ENCODE measurements around the gene SCRN3.
"Not testable (repeated sequence)": the region's sequence is repeated elsewhere in the genome, so short reads cannot be mapped to it uniquely, and the experiment has no call there.

SCRN3 gene, protein sequence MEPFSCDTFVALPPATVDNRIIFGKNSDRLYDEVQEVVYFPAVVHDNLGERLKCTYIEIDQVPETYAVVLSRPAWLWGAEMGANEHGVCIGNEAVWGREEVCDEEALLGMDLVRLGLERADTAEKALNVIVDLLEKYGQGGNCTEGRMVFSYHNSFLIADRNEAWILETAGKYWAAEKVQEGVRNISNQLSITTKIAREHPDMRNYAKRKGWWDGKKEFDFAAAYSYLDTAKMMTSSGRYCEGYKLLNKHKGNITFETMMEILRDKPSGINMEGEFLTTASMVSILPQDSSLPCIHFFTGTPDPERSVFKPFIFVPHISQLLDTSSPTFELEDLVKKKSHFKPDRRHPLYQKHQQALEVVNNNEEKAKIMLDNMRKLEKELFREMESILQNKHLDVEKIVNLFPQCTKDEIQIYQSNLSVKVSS

DNA sequence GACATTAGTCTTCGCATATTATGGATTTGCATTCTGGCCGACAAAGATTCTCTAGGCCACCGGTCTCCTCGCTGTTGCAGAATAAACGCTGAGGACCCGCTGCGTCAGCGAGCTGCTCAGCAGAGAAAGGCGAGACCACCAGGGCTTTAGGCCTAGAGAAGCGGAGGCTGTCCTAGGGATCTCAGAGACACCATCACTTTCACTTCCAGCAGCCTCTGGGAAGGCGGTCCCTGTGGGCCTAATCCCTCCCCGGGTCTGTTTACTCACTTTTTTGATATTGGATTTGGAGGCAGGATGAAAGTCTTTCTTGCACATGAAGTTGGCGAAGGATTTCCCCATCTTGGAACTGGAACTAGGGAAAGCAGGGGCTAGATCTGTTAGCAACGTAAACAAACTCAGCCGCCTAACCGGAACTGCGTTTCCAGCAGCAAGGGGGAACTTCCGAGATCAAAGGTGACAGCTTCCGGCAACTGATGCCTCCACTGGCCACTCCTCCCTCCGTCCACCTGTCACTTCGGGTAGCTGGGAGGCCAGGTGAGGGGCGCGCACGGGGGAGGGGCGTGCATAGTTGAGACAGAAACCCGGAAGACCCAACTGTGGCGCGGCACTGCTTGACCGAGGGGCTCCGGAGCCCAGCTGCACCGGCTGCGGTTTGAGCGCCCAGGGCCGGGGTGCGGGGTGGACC lies at the start of gene SCRN3:
Gene SCRN3, plus strand, starts transcription at position 447 of the 685 bp plus-strand sequence. CDS start 2,554 bp downstream, outside the sequence.
- DNase-seq (ENCODE audit: low read depth in 2 of 2), result peak; percentile 56 to 59

DNA sequence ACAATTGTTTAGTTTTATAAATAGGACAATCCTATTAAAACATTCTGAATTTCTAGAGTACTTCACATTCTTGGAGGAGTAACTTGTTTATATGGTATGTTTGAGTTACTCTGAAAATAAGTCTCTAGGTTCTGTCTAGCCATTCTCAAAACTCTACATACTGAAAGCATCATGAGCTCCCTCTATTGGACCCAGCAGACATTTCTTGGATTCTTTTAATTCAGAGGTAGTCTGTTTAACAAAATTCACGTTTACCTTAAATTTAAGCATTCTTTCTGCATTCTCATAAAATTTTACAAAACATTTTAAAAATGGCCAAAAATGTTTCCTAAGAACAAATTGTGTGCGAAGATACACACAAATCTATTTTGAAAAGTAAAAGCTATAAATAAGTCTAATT lies 45.5 kb upstream of the SCRN3 start:
- DNase-seq (ENCODE audit: low read depth in 2 of 2), result no peak

DNA sequence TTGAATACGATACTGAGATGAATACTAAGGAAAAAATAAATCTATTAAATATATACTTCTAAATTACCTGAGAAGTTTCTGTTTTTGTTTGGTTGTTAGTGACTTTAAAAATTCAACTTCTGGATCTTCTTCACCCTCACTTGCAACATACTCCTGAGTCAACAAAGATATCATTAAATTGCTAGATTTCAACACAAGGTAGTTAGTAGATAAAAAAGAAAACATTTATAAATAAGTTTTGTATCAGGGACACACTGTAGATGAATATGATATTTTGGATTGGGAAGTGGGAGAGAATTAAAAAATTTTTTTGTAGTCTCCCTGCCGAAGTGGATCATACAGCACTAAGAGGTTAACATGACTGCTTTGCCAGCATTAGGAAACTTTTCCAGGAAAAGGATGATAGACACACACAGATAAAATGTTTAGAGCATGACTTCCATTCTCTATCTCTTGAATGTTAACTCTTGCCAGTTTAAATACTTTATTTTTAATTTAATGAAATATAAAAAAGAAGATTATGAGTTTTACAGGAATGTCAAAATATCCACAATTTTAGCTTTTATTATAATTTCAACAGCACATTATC lies 44.8 kb upstream of the SCRN3 start:
- no peak for DNase-seq (ENCODE audit: low read depth in 2 of 2)

DNA sequence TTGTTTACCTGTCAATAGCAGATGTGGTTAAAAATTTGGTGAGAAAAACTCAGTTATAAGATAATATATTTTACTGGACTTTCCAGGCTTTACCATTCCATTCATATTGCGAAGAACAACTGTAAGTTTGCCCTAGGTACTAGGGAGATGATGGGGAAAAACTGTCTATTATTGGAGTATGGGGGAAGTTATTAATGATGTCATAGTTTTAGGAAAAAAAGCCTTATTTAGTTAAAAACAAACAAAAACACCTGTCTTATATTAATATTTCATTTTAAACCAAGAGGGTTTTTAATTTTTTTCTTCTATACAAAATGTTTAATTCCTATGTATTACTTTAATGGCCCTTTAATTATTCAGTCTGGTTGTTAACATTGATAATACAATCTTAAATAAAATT lies 42.5 kb upstream of the SCRN3 start:
- no peak for DNase-seq (ENCODE audit: low read depth in 2 of 2)

DNA sequence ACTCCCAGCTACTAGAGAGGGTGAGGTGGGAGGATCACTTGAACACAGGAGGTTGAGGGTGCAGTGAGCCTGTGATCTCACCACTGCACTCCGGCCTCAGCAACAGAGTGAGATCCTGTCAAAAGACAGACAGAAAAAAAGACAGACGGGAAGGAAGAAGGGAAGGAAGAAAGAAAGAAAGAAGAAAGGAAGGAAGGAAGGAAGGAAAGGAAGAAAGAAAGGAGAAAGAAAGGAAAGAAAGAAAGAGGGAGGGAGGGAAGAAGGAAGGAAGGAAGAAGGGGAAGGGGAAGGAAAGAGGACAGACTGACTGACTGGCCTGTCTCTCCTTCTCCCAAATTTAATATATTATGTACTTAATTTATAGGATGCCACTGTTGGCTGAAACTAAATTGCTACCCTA lies 39.2 kb upstream of the SCRN3 start:
- DNase-seq (ENCODE audit: low read depth in 2 of 2), result no peak

DNA sequence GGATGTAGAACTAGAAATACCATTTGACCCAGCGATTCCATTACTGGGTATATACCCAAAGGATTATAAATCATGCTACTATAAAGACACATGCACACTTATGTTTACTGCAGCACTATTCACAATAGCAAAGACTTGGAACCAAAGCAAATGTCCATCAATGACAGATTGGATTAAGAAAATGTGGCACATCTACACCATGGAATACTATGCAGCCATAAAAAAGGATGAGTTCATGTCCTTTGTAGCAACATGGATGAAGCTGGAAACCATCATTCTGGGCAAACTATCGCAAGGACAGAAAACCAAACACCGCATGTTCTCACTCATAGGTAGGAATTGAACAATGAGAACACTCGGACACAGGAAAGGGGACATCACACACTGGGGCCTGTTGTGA lies 35.9 kb upstream of the SCRN3 start:
- DNase-seq (ENCODE audit: low read depth in 2 of 2), result not testable (repeated sequence)

DNA sequence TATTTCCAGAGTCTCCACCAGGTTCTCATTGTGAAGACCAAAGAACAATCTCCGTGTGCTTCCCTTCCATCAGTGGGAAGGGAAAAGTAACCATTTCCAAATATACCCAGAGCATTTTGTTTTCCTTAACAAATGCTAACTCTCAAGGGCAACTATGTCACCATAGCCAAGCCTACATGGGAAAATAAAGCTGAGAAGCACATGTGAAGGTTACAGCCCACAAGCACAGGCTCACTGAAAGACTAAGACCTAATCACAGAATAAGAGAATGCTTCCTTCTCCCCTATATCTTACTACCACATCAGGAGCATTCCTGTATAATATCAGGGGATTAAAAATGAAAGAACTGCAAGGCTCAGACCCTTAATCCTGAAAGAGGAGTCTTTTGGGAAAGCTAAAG lies 32.6 kb upstream of the SCRN3 start:
- DNase-seq (ENCODE audit: low read depth in 2 of 2), result no peak

DNA sequence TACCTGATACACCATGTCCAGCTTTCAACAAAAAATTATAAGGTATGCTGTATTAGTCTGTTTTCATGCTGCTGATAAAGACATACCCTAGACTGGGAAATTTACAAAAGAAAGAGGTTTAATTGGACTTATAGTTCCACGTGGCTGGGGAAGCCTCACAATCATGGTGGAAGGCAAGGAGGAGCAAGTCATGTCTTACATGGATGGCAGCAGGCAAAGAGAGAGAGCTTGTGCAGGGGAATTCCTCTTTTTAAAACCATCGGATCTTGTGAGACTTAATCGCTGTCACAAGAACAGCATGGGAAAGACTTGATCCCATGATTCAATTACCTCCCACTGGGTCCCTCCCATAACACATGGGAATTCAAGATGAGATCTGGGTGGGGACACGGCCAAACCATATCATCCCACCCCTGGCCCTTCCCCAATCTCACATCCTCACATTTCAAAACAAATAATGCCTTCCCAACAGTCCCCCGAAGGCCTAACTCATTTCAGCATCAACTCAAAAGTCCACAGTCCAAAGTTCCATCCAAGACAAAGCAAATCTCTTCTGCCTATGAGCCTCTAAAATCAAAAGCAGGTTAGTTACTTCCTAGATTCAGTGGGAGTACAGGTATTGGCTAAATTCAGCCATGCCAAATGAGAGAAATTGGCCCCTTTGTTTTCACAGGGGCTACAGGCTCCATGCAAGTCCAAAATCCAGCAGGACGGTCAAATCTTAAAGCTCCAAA lies 31.9 kb upstream of the SCRN3 start:
- DNase-seq (ENCODE audit: low read depth in 2 of 2), result not testable (repeated sequence)

DNA sequence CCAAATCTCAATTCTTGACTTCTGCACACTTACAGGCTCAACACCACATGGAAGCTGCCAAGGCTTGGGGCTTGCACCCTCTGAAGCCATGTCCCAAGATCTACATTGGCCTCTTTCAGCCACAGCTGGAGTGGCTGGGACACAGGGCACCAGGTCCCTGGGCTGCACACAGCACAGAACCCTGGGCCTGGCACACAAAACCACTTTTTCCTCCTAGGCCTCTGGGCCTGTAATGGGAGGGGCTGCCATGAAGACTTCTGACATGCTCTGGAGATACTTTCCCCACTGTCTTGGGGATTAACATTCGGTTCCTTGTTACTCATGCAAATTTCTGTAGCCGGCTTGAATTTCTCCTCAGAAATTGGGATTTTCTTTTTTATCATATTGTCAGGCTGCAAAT lies 30.9 kb upstream of the SCRN3 start:
- DNase-seq (ENCODE audit: low read depth in 2 of 2), result no peak

DNA sequence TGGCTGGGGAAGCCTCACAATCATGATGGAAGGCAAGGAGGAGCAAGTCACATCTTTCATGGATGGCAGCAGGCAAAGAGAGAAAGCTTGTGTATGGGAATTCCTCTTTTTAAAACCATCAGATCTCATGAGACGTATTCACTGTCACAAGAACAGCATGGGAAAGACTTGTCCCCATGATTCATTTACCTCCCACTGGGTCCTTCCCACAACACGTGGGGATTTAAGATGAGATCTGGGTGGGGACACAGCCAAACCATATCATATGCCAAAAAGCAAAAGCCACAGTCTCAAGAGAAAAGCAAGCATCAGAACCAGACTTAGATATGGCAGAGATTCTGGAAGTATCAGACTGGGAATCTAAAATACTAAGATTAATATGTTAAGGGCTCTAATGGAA lies 30.0 kb upstream of the SCRN3 start:
- no peak for DNase-seq (ENCODE audit: low read depth in 2 of 2)

DNA sequence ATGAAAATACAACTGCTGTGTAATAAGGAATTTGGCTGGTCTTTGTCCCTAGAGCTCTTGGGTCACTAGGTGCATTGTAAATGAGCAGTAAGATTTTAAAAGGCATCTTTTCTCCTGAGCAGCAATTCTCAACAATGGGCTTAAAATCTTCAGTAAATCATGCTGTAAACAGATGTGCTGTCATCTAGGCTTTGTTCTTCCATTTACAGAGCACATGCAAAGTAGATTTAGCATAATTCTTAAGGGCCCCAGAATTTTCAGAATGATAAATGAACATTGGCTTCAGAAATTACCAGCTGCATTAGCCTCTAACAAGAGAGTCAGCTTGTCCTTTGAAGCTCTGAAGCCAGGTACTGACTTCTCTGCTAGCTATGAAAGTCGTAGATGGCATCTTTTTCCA lies 26.8 kb upstream of the SCRN3 start:
- no peak for DNase-seq (ENCODE audit: low read depth in 2 of 2)

DNA sequence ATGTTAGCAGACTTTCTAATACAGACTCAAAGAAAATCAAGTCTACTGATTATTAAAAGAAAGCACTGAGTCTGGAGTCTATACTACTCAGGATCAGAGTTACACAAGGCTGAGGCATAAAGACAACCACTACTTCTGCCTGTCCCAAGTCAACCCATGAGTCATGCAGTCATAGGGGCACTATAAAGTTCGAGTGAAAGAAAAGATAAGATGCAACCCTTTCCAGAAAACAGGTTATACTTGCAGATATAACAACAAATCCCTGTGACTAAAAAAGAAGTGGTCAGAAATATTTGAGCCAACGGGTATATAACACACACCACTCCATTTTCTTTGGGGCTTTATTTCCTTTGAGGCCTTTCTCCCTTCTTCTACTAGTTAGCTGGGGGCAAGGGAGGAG lies 18.6 kb upstream of the SCRN3 start:
- DNase-seq (ENCODE audit: low read depth in 2 of 2), result no peak

DNA sequence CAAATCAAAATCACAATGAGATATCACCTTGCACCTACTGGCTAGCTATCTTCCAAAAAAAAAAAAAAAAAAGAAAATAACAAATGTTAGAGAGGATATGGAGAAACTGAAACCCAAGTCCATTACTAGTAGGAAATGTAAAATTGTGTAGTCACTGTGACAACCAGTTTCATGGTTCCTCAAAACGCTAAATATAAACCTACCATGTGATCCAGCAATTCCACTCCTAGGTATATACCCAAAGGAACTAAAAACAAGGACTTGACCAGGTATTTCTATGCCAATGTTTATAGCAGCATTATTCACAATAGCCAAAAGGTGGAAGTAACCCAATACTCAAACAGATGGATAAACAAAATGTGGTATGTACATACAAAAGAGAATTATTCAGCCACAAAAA lies 11.7 kb upstream of the SCRN3 start:
- no peak for DNase-seq (ENCODE audit: low read depth in 2 of 2)

DNA sequence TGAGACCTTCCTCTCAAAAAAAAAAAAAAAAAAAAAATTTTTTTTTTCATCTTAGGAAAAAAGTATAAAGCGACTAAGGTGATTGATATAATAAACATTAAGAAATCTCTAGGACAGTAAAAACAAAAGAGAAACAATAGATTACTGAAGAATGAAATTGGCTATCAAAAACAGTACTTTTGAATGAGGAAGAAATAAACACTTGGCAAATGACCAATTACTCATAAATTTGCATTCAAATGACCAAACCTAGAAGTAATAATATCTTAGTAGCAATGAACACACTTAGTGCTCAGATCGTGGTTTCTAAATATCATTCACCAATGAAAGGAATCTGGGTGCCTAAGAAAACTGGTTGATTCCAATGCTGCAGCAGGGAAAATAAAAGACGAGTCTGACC lies 10.3 kb upstream of the SCRN3 start:
- DNase-seq (ENCODE audit: low read depth in 2 of 2), result no peak

DNA sequence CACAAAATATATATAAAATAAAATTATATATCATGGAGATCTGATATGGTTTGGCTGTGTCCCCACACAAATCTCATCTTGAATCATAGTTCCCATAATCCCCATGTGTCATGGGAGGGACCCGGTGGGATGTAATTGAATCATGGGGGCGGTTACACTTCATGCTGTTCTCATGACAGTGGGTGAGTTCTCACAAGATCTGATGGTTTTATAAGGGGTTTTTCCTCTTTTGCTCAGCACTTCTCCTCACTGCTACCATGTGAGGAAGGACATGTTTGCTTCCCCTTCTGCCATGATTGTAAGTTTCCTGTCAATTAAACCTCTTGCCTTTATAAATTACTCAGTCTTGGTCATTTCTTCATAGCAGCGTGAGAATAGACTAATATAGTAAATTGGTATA lies 6.8 kb upstream of the SCRN3 start:
- DNase-seq (ENCODE audit: low read depth in 2 of 2), result not testable (repeated sequence)

DNA sequence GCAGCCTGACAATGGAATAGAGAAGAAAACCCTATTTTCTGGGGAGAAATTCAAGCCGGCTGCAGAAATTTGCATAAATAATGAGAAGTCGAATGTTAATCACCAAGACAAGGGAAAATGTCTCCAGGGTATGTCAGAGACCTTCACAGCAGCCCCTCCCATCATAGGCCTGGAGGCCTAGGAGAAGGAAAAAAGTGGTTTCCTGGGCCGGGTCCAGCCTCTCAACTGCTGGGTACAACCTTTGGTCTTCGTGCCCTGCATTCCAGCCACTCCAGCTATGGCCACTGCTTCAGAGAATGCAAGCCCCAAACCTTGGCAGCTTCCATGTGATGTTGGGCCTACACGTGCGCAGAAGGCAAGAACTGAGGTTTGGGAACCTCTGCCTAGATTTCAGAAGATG lies 6.0 kb upstream of the SCRN3 start:
- DNase-seq (ENCODE audit: low read depth in 2 of 2), result no peak

DNA sequence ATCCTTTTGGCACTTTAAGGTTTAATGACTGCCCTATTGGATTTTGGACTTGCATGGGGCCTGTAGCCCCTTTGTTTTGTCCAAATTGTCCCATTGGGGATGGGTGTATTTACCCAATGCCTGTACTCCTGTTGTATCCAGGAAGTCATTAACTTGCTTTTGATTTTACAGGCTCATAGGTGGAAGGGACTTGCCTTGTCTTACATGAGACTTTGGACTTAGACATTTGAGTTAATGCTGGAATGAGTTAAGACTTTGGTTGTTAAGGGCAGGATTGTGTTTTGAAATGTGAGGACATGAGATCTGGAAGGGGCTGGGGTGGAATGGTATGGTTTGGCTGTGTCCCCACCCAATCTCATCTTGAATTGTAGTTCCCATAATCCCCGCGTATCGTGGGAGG lies 5.2 kb upstream of the SCRN3 start:
- not testable (repeated sequence) for DNase-seq (ENCODE audit: low read depth in 2 of 2)

DNA sequence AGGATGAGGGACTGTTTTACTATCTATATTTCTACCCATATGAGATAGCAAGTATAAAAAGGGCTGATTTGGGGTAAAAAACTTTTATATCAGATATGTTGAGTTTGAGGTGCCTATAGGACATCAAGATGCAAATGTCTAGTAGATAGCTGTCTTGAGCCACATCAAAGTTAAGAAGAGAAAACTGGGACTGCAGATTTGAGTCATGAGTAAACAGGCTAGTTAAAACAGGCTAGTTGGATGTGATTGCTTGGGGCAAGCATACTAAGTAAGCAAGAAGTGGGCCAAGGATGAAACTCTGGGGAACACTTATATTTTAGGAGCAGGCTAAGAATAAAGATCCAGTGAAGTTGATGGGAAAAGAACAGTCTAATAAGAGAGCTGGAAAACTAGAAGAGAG lies 2.8 kb upstream of the SCRN3 start:
- DNase-seq (ENCODE audit: low read depth in 2 of 2), result no peak

DNA sequence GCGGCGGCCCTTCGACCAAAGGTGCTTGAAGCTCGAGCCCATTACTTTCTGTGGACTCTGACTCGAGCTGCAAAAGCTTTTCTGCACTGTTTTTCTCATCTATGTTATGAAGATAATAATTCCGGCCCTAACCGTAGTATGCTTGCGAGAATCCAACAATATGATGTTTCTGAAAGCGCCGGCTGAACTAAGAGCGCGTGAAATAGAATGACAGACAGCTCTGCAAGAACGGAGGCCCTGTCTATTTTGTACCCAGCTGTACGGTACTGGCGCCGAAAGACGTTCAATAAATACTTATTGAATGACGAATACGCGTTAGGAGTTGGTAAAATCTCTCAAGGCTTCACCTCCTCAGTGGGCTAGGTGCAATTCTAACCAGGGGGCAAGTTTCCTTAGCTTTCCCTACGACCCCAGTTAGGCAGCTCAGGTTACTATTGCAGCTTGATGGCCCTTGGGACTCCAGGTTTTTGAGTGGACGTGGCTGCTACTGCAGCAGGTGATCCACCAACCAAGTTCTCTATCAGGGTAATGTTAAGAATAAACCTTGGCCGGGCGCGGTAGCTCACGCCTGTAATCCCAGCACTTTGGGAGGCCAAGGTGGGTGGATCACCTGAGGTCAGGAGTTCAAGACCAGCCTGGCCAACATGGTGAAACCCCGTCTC lies 570 bp downstream of the SCRN3 start:
- DNase-seq (ENCODE audit: low read depth in 2 of 2), result no peak

DNA sequence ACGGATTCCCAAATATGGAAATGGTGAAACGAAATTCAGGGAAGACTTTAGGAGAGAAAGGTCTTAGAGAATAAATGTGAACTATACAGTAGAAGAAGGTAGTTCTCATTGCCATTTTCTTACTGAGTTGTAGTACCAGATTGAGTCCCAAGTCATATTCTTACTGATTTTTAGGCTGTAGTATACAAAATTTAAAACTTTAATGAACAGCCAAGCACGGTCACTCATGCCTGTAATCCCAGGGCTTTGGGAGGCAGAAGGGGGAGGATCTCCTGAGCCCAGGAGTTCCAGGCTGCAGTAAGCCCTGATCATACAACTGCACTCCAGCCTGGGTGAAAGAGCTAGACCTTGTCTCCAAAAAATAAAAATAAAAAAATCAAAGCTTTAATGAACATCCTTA lies 2.2 kb downstream of the SCRN3 start:
- DNase-seq (ENCODE audit: low read depth in 2 of 2), result no peak

DNA sequence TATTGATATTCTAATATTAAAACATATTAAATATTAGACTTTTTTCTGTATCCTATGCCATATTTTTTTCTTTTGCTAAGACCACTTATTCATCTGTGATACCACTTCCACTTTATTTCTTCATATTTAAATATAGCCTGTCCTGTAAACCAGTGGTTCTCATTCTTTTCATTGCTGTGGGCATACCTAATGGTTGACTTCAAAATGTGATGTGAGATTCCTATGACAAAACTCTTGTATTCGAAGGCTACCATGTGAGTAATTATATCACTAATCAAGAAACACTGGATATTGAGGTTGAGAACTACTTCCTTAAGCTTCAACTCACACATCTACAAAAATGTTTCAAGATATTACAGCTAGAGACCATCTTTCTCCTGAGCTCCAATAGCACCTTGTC lies 3.6 kb downstream of the SCRN3 start:
- no peak for DNase-seq (ENCODE audit: low read depth in 2 of 2)

DNA sequence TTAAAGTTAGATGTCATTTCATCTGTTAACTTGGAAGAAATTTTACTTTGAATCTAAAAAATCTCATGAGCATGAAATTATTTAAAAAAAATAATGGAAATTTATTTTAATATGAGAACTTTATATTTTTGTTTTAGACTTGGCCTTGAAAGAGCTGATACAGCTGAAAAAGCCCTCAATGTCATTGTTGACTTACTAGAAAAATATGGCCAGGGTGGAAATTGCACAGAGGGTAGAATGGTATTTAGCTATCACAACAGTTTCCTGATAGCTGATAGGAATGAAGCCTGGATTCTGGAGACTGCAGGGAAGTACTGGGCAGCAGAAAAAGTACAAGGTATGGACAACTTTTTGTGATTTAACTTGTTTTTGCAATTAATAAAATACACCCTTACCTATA lies 5.3 kb downstream of the SCRN3 start:
- DNase-seq (ENCODE audit: low read depth in 2 of 2), result no peak
